Cardiac septum (tissue), 1 donor: ENCODE data around the gene SH3RF3. TPM values are rescaled to one million over a fixed set of nuclear protein-coding genes. Genes with fewer than 3 reads are reported as not detected.

Experiments
- DNase-seq: peaks from one replicate; pipeline ENCODE4 v3.0.0-alpha.2; 2020; ENCODE audit warnings: low spot score
- intact Hi-C: fragments of 100-400 bp; cut with DNase I; formaldehyde crosslinking; loops from one replicate; pipeline ENCODE4 v1.14.0; 2022
- total RNA-seq: library from RNA; stranded (reverse); fragmentation: NEBNext Ultra II Directional; extraction: Animal tissue kit (Norgen Biotek cat#: 25700); gene quantifications from one replicate; pipeline ENCODE4 v1.2.1, GENCODE V29; 2021
- donor health status: DM: no; HTN: no; CAD: no.

Gene SH3RF3
- total RNA-seq, 1 donor from 2014 or later: 11.2 TPM

DNA sequence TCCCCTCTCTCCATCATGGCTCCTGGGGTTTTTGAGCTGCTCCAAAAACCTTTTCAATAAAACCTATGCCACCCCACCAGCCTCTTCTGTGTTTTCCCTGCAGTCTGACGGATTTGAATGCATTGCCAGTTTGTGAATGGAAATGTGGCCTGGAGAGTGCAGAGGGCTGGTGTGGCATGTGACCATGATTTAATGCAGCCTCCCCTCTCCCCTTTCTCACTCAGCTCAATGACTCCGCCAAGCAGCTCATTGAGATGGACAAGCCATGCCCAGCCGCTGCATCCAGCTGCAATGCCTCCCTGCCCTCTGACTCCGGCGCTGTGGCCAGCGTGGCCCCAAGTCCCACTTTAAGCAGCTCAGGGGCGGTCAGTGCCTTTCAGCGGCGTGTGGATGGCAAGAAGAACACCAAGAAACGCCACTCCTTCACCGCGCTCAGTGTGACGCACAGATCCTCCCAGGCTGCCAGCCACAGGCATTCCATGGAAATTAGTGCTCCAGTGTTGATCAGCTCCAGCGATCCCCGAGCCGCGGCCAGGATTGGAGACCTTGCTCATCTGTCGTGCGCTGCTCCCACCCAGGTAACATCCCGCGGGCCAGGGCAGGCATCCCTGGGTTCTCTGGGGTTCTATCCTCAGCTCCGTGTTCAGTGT is 269.5 kb downstream of the SH3RF3 start:
- intact Hi-C loops: no loop called here
- no peak for DNase-seq

DNA sequence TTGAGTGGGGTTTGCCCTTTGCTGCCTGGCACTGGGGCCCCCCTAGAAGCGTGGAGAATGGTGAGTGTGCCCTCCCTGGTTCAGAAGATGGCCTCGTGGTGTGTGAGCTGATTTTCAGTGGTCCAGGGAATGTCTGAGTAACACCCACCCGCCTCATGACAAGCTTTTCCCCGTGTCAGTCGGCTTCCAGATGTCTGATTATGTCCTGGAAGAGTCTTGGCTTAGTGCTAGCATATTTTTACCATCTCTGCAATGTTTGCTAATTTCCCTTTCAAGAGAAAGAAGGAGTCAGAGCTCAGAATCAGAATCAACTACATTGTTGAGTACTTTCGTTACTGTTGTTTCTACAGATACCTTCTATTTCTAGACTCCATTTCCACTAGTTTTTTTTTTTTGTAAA is 270.1 kb downstream of the SH3RF3 start:
- intact Hi-C loops: no loop called here
- no peak for DNase-seq

DNA sequence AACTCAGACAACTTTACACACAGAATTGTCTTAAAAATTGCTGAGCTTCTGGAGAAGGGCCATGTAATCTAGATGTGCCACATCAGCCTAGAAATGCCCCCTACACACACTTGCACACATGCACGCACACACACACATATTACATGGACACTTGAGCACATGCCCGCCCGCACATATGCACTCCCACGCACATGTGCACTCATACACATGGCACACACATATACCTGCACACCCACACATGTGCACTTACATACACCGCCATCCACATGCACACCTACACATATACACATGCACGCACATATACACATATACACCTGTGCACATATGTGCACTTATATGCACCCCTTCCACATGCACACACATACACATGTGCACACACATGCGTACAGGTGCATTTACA is 271.1 kb downstream of the SH3RF3 start:
- intact Hi-C loops: no loop called here

DNA sequence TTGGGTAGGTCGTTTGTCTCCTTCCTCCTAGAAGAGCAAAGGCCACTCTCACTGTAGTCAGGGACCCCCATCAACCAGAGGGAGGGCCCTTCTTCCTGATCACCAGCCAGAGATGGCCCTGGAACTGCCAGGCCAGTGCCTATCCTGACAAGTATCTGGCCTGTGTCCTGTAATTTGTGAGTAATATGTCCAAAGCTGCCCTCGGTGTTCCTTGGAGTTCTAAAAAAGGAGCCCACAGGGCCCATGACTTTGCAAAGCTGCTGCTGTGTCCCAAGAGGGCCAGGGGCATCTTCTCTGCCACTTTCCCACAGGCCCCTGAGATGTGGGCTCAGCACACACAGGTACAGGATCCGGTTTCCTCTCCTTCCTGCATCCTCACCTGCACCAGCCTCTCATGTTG is 272.4 kb downstream of the SH3RF3 start:
- DNase-seq: no peak
- intact Hi-C loops: no loop called here

More for the DNA sequence above, 271.1 kb downstream of the SH3RF3 start:
- no peak for DNase-seq

DNA sequence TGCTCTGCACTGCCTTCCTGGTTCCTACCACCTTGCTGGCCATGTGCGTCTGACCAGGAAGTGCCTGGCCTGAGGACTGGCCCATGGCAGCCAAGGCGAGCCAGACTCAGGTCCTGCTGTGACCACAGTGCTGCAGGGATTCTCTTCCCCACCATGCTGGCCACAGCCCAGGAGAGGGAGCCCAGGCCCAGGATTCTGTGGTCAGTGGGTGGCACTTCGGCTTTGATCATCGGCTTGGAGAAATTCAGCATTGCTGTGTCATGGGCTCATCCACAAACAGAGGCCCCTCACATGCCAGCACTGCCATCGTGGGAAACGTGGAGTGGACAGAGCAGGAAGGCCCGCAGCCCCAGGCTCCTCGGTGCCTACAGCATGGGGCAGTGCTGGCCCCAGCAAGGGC is 273.2 kb downstream of the SH3RF3 start:
- DNase-seq: no peak
- intact Hi-C loops: no loop called here

DNA sequence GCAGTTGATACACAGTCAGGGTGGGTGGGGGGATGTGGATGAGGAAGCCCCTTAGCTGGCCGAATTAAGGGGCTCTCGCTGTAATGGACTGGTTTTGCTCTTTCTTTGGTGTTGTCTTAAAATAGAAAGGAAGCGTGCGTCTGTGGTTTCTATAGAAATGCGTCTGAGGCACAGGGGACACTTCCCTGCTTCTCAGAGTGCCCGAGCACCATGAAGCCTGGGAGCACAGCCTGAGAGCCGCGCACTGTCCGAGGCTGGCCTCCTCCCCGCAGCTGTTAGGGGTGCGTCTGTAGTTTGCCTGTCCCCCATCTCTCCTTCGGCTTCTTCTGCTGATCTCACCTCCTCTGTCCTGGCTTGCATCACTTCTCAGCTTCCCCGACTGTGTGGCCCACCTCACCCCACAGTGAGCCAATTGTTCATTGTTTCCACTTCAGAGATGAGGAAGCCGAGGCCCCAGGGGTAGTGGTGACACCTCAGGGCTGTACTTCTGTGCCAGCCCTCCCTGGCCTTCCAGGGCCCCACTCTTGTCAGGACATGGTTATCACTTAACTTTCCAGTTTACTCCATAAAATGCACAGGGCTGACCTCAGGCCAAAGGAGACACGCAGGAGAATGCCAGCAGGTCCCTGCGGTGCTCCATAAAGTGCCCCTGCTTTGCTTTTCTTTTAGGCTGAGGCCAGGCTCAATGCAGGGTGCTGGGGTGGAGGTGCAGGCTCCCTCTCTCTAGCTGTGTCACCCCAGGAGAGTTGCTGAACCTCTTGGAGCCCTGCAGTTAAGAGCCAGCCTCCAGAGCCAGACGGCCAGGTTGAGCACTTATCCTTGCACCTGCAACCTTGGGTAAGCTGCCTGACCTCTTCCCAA is 274.2 kb downstream of the SH3RF3 start:
- DNase-seq: no peak
- intact Hi-C loops: no loop called here

DNA sequence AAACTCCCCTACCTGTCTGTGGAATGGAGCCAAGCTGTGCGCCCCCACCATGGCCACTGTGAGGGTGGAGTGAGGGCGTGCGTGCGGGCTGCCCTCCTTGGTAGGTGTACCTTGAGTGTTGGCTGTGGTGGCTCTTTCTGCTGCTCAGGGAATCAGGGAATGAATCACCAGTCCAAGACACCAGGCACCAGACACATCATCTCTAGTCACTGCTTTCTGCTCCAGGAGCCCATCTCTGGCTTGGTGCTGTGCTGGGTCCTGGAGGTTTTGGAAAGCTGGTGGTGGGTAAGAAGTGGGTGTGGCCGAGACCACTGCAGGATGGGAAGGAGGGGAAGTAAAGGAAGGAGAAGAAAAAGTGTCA is 274.8 kb downstream of the SH3RF3 start:
- intact Hi-C loops: no loop called here
- DNase-seq: no peak

DNA sequence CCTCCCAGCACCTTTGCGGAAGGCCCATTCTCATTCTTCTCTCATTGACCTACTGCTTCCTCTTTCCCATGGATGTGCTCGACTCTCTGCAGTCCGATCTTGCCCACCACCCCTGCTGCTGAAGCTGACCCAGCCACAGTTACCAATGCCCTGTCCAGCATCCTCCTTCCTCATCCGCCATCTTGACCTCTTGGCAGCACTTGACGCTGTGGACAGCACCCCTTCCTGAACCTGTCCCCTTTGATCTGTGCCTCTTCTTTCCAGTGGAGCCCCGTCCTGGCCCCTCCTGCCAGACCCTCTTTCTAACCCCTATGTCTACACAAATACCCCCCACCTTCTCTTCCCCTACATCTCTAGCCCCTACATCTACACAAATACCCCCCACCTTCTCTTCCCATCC is 275.7 kb downstream of the SH3RF3 start:
- DNase-seq: no peak
- intact Hi-C loops: no loop called here

DNA sequence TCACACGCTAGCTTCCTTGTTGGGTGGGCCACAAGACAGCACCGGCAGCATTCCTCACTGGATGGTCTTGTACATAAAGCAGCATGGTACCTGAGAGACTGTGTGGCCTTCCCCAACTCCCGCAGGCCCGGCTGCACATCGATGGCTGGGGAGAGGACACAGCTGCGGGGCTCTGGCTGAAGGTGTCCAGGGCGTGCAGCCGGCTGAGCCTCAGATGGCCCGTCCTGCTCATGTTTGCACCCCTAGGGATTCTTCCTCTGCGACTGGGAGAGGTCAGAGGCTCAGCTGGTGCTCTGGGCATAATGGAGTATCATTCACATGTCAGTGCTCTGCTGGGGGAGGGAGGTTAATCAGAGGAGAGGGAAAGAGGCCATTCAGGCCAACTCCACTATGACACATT is 276.9 kb downstream of the SH3RF3 start:
- DNase-seq: no peak

DNA sequence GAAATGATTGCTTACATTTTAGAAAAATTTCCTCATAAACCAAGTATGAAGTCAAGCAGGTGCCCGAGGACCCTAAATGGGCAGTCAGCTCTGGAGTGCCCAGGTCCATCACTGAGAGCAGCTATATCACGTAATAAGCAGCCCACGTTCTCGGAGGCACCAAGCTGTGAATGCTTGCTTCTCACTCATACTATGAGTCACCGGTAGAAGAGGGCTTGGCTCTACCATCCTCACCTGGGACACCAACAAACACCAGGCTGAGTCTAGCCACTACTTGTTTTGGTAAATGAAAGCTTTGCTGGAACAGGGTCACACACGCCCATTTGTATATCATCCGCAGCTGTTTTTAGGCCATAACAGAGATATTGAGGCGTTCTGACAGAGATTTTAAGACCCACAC is 277.3 kb downstream of the SH3RF3 start:
- intact Hi-C loops: no loop called here

More for the DNA sequence above, 276.9 kb downstream of the SH3RF3 start:
- intact Hi-C loops: no loop called here

DNA sequence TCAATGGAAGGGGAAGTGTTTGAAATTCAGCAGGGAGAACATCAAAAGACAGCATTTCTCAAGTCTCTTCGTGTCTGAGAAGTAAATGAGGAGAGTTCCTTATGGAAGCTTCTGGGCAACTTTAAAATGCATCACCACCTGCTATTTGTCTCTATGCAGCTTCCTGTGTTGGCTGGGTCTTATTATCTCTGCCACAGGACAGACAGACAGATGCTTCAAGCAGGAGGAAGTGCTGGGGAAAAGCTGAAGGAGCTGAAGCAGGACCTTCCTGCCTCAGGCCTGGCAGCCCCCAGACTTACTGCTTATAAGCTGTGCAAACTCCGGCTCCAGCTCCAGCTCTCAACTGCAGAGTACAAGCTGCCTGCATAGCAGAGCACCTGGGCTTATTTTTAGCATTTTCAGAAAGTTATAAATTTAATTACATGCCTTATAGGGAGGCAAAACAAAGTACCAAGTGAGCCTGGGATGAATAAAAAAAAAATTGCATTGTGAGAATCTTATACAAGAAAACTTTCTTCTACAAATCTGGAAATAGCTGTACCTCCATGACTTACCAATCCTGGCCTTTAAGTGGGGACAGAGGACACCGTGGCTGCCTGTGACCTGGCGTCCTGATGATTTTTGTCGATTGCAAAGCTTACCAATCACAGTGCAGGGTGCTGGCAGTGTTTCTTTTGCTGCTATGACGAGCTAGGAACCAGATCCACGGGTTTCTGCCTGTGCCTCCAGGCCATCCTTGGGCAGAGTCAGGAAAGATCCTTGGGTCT is 278.5 kb downstream of the SH3RF3 start:
- DNase-seq: no peak
- intact Hi-C loops: no loop called here

More for the DNA sequence above, 277.3 kb downstream of the SH3RF3 start:
- no peak for DNase-seq

DNA sequence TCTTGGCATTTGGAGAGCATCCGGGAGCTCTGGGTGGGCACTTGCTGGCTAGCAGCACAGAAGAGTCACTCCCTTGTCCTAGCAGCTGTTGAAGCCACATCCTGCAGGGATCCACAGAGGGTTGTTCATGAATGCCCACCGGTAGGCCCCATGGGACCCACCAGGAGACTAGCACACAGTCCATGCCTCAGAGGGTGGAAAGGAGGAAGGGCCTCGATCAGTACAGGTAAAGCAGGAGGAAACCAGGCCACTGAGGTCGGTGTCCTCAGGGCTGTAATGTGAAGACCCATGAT is 279.0 kb downstream of the SH3RF3 start:
- DNase-seq: no peak
- intact Hi-C loops: no loop called here

DNA sequence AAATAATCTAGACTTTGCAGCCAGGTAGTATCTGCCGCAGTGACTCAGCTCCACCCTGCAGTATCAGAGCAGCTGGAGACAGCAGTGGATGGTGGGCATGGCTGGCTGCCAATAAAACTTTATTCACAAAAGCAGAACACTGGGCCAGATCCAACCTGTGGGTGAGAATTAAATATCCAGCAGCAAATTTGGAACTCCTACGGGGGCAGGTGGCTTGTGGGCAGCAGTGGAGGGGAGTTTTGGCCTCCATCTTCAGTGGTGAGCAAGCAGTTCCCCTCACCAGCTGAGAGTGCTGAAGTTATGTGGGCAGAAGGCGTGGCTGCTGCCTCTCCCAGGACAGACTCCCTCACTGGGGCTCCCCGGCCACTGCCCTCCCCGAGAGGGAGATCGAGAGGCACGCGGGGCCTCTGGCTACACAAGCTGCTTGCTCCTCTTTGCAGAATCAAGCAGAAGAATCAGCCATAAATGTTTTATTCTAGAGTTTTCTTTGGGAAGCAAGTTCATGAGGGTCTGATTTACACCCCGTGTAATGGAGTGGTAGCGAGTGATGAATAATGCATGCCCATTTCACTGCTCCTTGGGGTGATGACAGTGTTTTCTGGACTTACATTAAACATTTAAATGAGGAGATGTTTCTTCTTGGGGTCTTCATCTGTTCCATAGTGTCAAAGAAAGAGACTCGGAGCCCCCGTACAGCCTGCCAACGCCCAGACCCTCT is 280.5 kb downstream of the SH3RF3 start:
- no peak for DNase-seq
- intact Hi-C loops: no loop called here

DNA sequence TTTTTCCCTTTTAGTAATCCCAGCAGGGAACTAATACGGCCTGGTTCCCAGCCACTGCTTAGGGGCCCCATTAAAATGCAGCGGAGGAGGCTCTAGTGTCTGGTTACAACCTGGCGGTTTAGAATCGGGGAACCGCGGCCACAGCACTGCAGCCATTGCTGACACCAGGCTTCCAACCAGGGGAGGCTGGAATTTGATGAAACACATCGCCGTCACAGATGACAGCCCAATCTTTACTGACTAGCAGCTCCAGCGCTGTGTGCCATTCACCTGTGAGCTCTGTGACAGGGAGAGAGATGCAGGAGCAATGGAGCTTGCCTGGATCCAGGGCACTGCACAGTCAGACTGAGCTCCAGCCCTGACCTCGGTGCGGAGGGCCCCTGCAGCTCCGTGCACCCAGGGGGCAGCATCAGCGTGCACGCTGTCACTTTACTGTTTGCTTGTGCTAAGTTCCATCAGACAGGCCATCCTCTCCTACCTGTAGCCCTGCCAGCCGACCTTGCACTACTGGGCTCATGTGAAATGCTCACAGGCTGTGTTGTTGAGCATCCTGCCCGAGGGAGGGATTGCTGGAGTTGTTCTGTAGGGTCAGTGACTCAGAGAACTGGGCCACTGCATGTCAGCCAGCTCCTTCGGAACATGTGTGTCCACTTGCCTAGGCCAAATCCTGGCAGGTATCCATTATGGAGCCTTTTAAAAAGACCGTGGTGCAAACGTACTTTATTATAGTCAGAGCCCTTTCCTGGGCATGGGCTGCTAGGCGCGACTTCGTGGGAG is 281.2 kb downstream of the SH3RF3 start:
- DNase-seq: no peak

DNA sequence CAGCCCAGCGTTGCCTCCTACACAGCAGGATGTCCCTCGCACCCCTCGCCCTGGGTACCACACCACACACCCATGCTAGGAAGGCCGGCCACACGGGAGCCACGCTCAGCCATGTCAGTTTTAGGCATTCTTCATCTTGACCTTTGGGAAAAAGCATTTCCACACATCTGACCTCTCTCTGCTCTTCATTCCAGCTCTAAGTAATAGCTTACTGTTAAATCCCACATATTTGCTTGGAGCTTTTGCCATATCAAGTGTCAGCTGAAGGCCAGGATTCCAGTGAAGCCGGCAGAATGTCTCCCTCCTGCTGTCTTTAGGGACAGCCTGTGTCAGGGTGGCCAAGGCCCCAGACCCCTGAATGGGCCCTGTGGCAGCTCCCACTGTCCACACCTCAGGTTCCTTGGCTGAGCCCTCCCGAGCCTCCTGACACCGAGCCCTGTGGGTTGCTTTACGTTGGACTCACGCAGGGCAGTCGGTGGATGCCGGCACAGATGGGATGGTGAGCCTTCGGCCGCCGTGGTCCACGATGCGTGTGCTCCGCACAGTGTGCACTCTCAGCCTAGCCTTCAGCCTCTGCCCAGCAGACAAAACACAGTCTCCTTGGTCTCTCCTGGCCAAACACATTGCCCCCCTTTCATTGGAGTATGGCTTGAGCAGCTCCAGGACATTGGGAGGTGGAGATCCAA is 282.8 kb downstream of the SH3RF3 start:
- no peak for DNase-seq
- intact Hi-C loops: no loop called here

More for the DNA sequence above, 281.2 kb downstream of the SH3RF3 start:
- intact Hi-C loops: no loop called here

DNA sequence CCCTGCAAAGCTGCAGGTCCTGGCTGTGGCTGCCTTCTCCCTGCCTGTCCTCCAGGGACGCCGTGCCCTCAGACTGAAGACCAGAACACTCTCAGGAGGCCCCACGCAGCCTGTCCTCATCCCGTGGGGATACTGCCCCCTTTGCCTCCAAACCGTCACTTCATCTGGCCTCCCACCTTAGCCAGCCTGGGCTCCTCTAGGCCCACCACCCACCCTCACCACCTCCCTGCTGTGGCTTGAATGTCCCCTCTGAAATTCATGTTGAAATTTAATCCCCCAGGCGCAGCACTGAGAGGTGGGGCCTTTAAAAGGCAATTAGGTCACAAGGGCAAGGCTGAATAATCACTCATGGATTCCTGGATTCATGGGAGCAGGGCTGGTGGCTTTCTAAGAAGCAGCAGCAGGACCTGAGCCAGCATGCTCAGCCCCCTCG is 286.6 kb downstream of the SH3RF3 start:
- no peak for DNase-seq
- intact Hi-C loops: no loop called here

DNA sequence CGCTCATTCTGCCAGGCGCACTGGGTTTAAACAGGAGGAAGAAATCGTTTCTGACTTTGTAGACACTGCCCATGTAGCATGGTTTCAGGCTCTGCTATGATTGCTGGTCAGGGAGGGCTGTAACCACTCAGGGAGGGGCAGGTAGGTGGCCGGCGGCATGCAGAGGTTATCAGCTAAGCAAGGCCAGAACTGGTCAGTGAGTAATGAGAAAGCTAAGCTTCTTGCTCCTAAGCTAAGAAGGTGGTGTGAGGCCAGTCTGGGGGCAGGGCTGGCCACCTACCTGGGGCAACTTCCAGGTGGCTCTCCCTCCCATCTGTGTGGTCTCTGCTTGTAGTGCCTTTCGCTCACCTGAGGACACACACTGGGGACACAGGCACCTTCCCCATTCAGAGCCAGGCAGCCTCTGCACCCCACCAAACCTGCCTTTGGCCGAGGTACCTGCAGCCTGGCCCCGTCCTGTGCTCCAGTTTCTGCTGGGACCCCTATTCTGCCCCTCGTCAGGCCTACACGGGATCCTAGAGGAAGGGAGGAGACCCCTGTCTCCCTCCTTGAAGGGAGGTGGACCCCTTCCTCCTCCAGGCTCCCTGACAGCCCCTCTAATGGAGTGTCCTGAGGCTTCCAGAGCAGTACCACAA is 288.8 kb downstream of the SH3RF3 start:
- intact Hi-C loops: no loop called here

DNA sequence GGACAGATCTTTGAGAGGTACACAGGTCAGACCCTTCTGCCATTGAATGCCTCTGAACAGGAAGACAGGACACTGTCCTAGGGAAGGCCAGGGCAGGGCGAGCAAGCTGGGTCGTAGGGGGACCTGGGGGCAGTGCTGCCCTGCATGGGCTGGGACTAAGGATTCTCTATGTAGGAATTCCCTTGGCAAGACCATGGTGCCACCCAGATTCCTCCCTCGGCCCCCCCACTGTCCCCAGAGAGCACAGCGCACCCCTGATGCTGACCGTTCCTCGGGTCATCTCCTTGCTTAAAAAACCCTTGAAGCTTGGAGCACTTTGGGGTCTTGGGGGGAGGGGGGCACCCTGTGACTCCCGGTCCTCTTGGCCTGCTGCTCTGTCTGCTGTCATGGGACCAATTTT is 289.7 kb downstream of the SH3RF3 start:
- DNase-seq: no peak
- intact Hi-C loops: no loop called here

More for the DNA sequence above, 288.8 kb downstream of the SH3RF3 start:
- no peak for DNase-seq
